ENCODE measurements around the gene SH2B3.
"Not testable (repeated sequence)": the region's sequence is repeated elsewhere in the genome, so short reads cannot be mapped to it uniquely, and the experiment has no call there.

The SH2B3 gene

GRCh38 chr12:111445726-111446581, 40.2 kb downstream of the SH2B3 start:
- DNase-seq = no peak

- no peak for DNase-seq
Measured at GRCh38 chr12:111446631-111447570, 41.2 kb downstream of the SH2B3 start.

- no peak for DNase-seq
Measured at GRCh38 chr12:111447571-111448265, 42.0 kb downstream of the SH2B3 start.

- no peak for DNase-seq
Measured at GRCh38 chr12:111448266-111448830, 42.6 kb downstream of the SH2B3 start.

GRCh38 chr12:111448846-111449790, 43.4 kb downstream of the SH2B3 start:
- no peak for DNase-seq

GRCh38 chr12:111450676-111451075, 45.0 kb downstream of the SH2B3 start:
- no peak for DNase-seq

- no peak for DNase-seq
Measured at GRCh38 chr12:111451232-111451631, 45.5 kb downstream of the SH2B3 start.

- no peak for DNase-seq
Measured at GRCh38 chr12:111451649-111452129, 46.0 kb downstream of the SH2B3 start.

- DNase-seq = no peak
Measured at GRCh38 chr12:111453071-111453989, 47.6 kb downstream of the SH2B3 start.

- no peak for DNase-seq
Measured at GRCh38 chr12:111454311-111454710, 48.6 kb downstream of the SH2B3 start.

- DNase-seq = no peak
Measured at GRCh38 chr12:111454716-111455447, 49.2 kb downstream of the SH2B3 start.

GRCh38 chr12:111455448-111456320, 50.0 kb downstream of the SH2B3 start:
- no peak for DNase-seq

- DNase-seq = no peak
Measured at GRCh38 chr12:111457071-111457470, 51.3 kb downstream of the SH2B3 start.

GRCh38 chr12:111457577-111457976, 51.9 kb downstream of the SH2B3 start:
- no peak for DNase-seq

- DNase-seq = no peak
Measured at GRCh38 chr12:111458546-111459172, 52.9 kb downstream of the SH2B3 start.

GRCh38 chr12:111460111-111460510, 54.4 kb downstream of the SH2B3 start:
- DNase-seq = not testable (repeated sequence)

- DNase-seq = no peak
Measured at GRCh38 chr12:111462210-111462769, 56.6 kb downstream of the SH2B3 start.

All from NCI-H1048 (cell line).